Rectal smooth muscle tissue (tissue), 1 donor: Measurements from ENCODE around the gene GLI2.

Source experiments
- H3K27ac ChIP-seq: one replicate; pipeline ENCODE4 v1.7.0; 2013; ENCODE audit warnings: low read depth, low read length, inconsistent platforms
- H3K27me3 ChIP-seq: one replicate; pipeline ENCODE4 v1.7.0; 2013; ENCODE audit warnings: low read length; ENCODE audit not compliant: control insufficient read depth, insufficient read depth
- H3K36me3 ChIP-seq: one replicate; pipeline ENCODE4 v1.7.0; 2013; ENCODE audit warnings: low read length; ENCODE audit not compliant: control insufficient read depth, insufficient read depth
- H3K4me1 ChIP-seq: one replicate; pipeline ENCODE4 v1.7.0; 2013; ENCODE audit warnings: low read length; ENCODE audit not compliant: control insufficient read depth, insufficient read depth
- H3K4me3 ChIP-seq: one replicate; pipeline ENCODE4 v1.7.0; 2013; ENCODE audit warnings: low read length
- H3K9ac ChIP-seq: one replicate; pipeline ENCODE4 v1.7.0; 2013; ENCODE audit warnings: low read length

The GLI2 gene

GRCh38 chr2:120772261-120772660 lies 36.6 kb downstream of the GLI2 start:
- Histone ChIP-seq H3K9ac (no peak overlapping the region), H3K27me3 (no peaks in the 10 kb centered on the region), H3K27ac (no peak overlapping the region), H3K4me3 (no peak overlapping the region), H3K4me1 (peaks cover 5% of the 10 kb centered on the region), H3K36me3 (no peaks in the 10 kb centered on the region)

GRCh38 chr2:120773186-120773800 lies 37.6 kb downstream of the GLI2 start:
- Histone ChIP-seq H3K4me3 (no peak overlapping the region), H3K27me3 (no peaks in the 10 kb centered on the region), H3K9ac (no peak overlapping the region), H3K27ac (no peak overlapping the region), H3K36me3 (no peaks in the 10 kb centered on the region), H3K4me1 (peaks cover 5% of the 10 kb centered on the region)

GRCh38 chr2:120774557-120775160 lies 39.0 kb downstream of the GLI2 start:
- Histone ChIP-seq H3K27me3 (no peaks in the 10 kb centered on the region), H3K4me1 (peaks cover 5% of the 10 kb centered on the region), H3K36me3 (no peaks in the 10 kb centered on the region), H3K27ac (no peak overlapping the region), H3K9ac (no peak overlapping the region), H3K4me3 (no peak overlapping the region)

- Histone ChIP-seq H3K4me1 (peaks cover 5% of the 10 kb centered on the region), H3K27me3 (no peaks in the 10 kb centered on the region), H3K27ac (no peak overlapping the region)
Measured at GRCh38 chr2:120775194-120775593, 39.5 kb downstream of the GLI2 start.

GRCh38 chr2:120775801-120776589 lies 40.3 kb downstream of the GLI2 start:
- peaks cover 3% of the 10 kb centered on the region for H3K4me1 ChIP-seq
- no peaks in the 10 kb centered on the region for H3K36me3 ChIP-seq
- H3K4me3 ChIP-seq, result no peak overlapping the region
- no peaks in the 10 kb centered on the region for H3K27me3 ChIP-seq
- no peak overlapping the region for H3K27ac ChIP-seq
- no peak overlapping the region for H3K9ac ChIP-seq

More at GRCh38 chr2:120775194-120775593, 39.5 kb downstream of the GLI2 start:
- no peaks in the 10 kb centered on the region for H3K36me3 ChIP-seq
- H3K4me3 ChIP-seq, result no peak overlapping the region
- H3K9ac ChIP-seq, result no peak overlapping the region

- Histone ChIP-seq H3K27ac (no peak overlapping the region), H3K4me3 (no peak overlapping the region), H3K36me3 (no peaks in the 10 kb centered on the region), H3K27me3 (no peaks in the 10 kb centered on the region), H3K9ac (no peak overlapping the region), H3K4me1 (no peaks in the 10 kb centered on the region)
Measured at GRCh38 chr2:120776649-120777048, 41.0 kb downstream of the GLI2 start.

- Histone ChIP-seq H3K4me1 (no peaks in the 10 kb centered on the region), H3K27ac (no peak overlapping the region), H3K36me3 (no peaks in the 10 kb centered on the region), H3K9ac (no peak overlapping the region), H3K27me3 (no peaks in the 10 kb centered on the region), H3K4me3 (no peak overlapping the region)
Measured at GRCh38 chr2:120777170-120777751, 41.6 kb downstream of the GLI2 start.

GRCh38 chr2:120777787-120778186 lies 42.1 kb downstream of the GLI2 start:
- H3K27ac ChIP-seq, result no peak overlapping the region
- H3K9ac ChIP-seq, result no peak overlapping the region
- no peak overlapping the region for H3K4me3 ChIP-seq
- H3K36me3 ChIP-seq, result no peaks in the 10 kb centered on the region
- no peaks in the 10 kb centered on the region for H3K4me1 ChIP-seq
- H3K27me3 ChIP-seq, result no peaks in the 10 kb centered on the region

GRCh38 chr2:120778244-120778643 lies 42.6 kb downstream of the GLI2 start:
- Histone ChIP-seq H3K36me3 (no peaks in the 10 kb centered on the region), H3K4me3 (no peak overlapping the region), H3K27ac (no peak overlapping the region), H3K4me1 (no peaks in the 10 kb centered on the region), H3K27me3 (no peaks in the 10 kb centered on the region), H3K9ac (no peak overlapping the region)

GRCh38 chr2:120779781-120780283 lies 44.2 kb downstream of the GLI2 start:
- H3K4me1 ChIP-seq, result no peaks in the 10 kb centered on the region
- H3K27me3 ChIP-seq, result no peaks in the 10 kb centered on the region
- H3K4me3 ChIP-seq, result no peak overlapping the region
- no peaks in the 10 kb centered on the region for H3K36me3 ChIP-seq
- H3K9ac ChIP-seq, result no peak overlapping the region
- no peak overlapping the region for H3K27ac ChIP-seq

- Histone ChIP-seq H3K4me3 (no peak overlapping the region), H3K36me3 (no peaks in the 10 kb centered on the region), H3K4me1 (no peaks in the 10 kb centered on the region), H3K9ac (no peak overlapping the region), H3K27ac (no peak overlapping the region), H3K27me3 (no peaks in the 10 kb centered on the region)
Measured at GRCh38 chr2:120780402-120780801, 44.7 kb downstream of the GLI2 start.

- Histone ChIP-seq H3K4me3 (no peak overlapping the region), H3K36me3 (no peaks in the 10 kb centered on the region), H3K27me3 (no peaks in the 10 kb centered on the region), H3K27ac (no peak overlapping the region), H3K9ac (no peak overlapping the region), H3K4me1 (no peaks in the 10 kb centered on the region)
Measured at GRCh38 chr2:120783371-120783791, 47.7 kb downstream of the GLI2 start.
